Epithelial cell of proximal tubule (primary cell): ENCODE results near the gene RELA. TPM values are rescaled to one million over a fixed set of nuclear protein-coding genes. Genes with fewer than 3 reads are reported as not detected.

Source experiments
- DNase-seq: peaks from one replicate; pipeline ENCODE4 v3.0.0-alpha.2; 2011; ENCODE audit warnings: low read depth
- H3K4me3 ChIP-seq: 2 replicates; pipeline ENCODE4 v1.5.1; 2011; ENCODE audit warnings: low read depth, mild to moderate bottlenecking, low read length
- CTCF ChIP-seq: conservative IDR thresholded peaks from 2 replicates; pipeline ENCODE4 v1.5.1; 2012; ENCODE audit warnings: low read depth, mild to moderate bottlenecking, low read length
- total RNA-seq: library from RNA; depleted of rRNA; stranded (reverse); fragments of >200 nt; gene quantifications from 2 replicates; pipeline ENCODE4 v1.2.3, GENCODE V29; 2015

The RELA gene
- total RNA-seq, 1 donor from 2014 or later = 73.0 TPM

DNA sequence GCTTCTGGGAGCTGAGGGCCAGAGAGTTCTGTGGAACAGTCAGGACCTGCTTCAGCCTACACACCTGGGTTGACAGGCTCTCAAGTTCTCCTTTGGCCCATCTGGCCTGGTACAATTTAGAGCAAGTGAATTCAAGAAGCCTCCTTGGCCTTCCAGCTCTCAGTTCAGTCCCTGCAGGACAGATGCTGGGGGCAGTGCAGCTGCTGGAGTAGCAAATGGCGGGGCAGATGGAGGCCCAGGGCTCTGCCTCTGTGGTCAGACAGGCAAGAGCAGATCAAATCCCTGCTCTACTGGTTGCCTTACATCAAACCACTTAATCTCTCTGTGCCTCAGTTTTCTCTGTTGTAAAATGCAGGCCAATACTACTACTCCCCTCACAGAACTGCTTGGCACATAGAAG lies 58.5 kb downstream of the RELA start:
- TF ChIP-seq CTCF = no peak
- DNase-seq = no peak
- H3K4me3 ChIP-seq = no peak overlapping the region

Other genes with a start within 250 kb of the RELA start
- gene NEAT1, start 240.1 kb downstream of the RELA start, total RNA-seq = 6.4 and 27.0 TPM in 2 replicates
- gene MALAT1, start 163.9 kb downstream of the RELA start, total RNA-seq = 343 and 1,362 TPM in 2 replicates
- 81.2 and 101 TPM in 2 replicates for gene SCYL1, start 137.8 kb downstream of the RELA start, total RNA-seq
- gene LTBP3, start 104.6 kb downstream of the RELA start, total RNA-seq = 34.9 and 102 TPM in 2 replicates
- 72.0 and 141 TPM in 2 replicates for gene ZNRD2, start 92.4 kb downstream of the RELA start, total RNA-seq
- 64.0 and 67.1 TPM in 2 replicates for gene FAM89B, start 90.4 kb downstream of the RELA start, total RNA-seq
- gene EHBP1L1, start 86.9 kb downstream of the RELA start, total RNA-seq = 26.1 and 26.3 TPM in 2 replicates
- 0.17 TPM in 1 of 2 replicates, not detected in the other for gene KCNK7, start 67.1 kb downstream of the RELA start, total RNA-seq
- gene MAP3K11, start 48.7 kb downstream of the RELA start, total RNA-seq = 55.0 and 55.3 TPM in 2 replicates
- gene PCNX3, start 47.1 kb downstream of the RELA start, total RNA-seq = 35.9 and 41.6 TPM in 2 replicates
- gene SIPA1, start 24.8 kb downstream of the RELA start, total RNA-seq = 45.5 and 66.5 TPM in 2 replicates
- gene KAT5, start 49.3 kb upstream of the RELA start, total RNA-seq = 47.2 and 72.2 TPM in 2 replicates
- gene RNASEH2C, start 57.9 kb upstream of the RELA start, total RNA-seq = 76.7 and 81.1 TPM in 2 replicates
- gene AP5B1, start 118.1 kb upstream of the RELA start, total RNA-seq = 14.0 and 17.9 TPM in 2 replicates
- gene OVOL1, start 124.1 kb upstream of the RELA start, total RNA-seq = 4.8 and 12.5 TPM in 2 replicates
- 2.1 TPM in 1 of 2 replicates, not detected in the other for gene SNX32, start 171.0 kb upstream of the RELA start, total RNA-seq
- gene CFL1, start 195.3 kb upstream of the RELA start, total RNA-seq = 2,195 and 2,365 TPM in 2 replicates
- 57.2 and 71.8 TPM in 2 replicates for gene MUS81, start 197.5 kb upstream of the RELA start, total RNA-seq
- gene EFEMP2, start 209.9 kb upstream of the RELA start, total RNA-seq = 45.1 and 94.7 TPM in 2 replicates
- 0.51 and 1.2 TPM in 2 replicates for gene CTSW, start 216.9 kb upstream of the RELA start, total RNA-seq
- gene FIBP, start 225.6 kb upstream of the RELA start, total RNA-seq = 85.3 and 135 TPM in 2 replicates
- 76.5 and 94.2 TPM in 2 replicates for gene CCDC85B, start 227.8 kb upstream of the RELA start, total RNA-seq
- 143 and 172 TPM in 2 replicates for gene FOSL1, start 237.5 kb upstream of the RELA start, total RNA-seq